ENCODE measurements around the gene MSI2.

MSI2 gene

GRCh38 chr17:57309479-57309878, 53.2 kb downstream of the MSI2 start:
- no peak for TF ChIP-seq CTCF (IDR thresholded peaks at IDR 0.05; ENCODE audit: control insufficient read depth, insufficient read depth, low read depth, low read length, missing control alignments)
- H3K4me3 ChIP-seq (ENCODE audit: control insufficient read depth, low read depth, low read length), result no peak overlapping the region
- no peak for DNase-seq (ENCODE audit: low read depth)

GRCh38 chr17:57311281-57312216, 55.2 kb downstream of the MSI2 start:
- TF ChIP-seq CTCF (IDR thresholded peaks at IDR 0.05; ENCODE audit: control insufficient read depth, insufficient read depth, low read depth, low read length, missing control alignments), result no peak
- DNase-seq (ENCODE audit: low read depth), result no peak
- H3K4me3 ChIP-seq (ENCODE audit: control insufficient read depth, low read depth, low read length), result no peak overlapping the region

- no peak overlapping the region for H3K4me3 ChIP-seq (ENCODE audit: control insufficient read depth, low read depth, low read length)
- no peak for TF ChIP-seq CTCF (IDR thresholded peaks at IDR 0.05; ENCODE audit: control insufficient read depth, insufficient read depth, low read depth, low read length, missing control alignments)
These were observed 55.9 kb downstream of the MSI2 start for GRCh38 chr17:57312242-57312641.

GRCh38 chr17:57313097-57313835, 56.9 kb downstream of the MSI2 start:
- no peak overlapping the region for H3K4me3 ChIP-seq (ENCODE audit: control insufficient read depth, low read depth, low read length)
- no peak for DNase-seq (ENCODE audit: low read depth)
- no peak for TF ChIP-seq CTCF (IDR thresholded peaks at IDR 0.05; ENCODE audit: control insufficient read depth, insufficient read depth, low read depth, low read length, missing control alignments)

More at GRCh38 chr17:57312242-57312641, 55.9 kb downstream of the MSI2 start:
- DNase-seq (ENCODE audit: low read depth), result no peak

GRCh38 chr17:57315061-57316015, 59.0 kb downstream of the MSI2 start:
- TF ChIP-seq CTCF (IDR thresholded peaks at IDR 0.05; ENCODE audit: control insufficient read depth, insufficient read depth, low read depth, low read length, missing control alignments), result no peak
- no peak for DNase-seq (ENCODE audit: low read depth)
- H3K4me3 ChIP-seq (ENCODE audit: control insufficient read depth, low read depth, low read length), result no peak overlapping the region

- H3K4me3 ChIP-seq (ENCODE audit: control insufficient read depth, low read depth, low read length), result no peak overlapping the region
- no peak for TF ChIP-seq CTCF (IDR thresholded peaks at IDR 0.05; ENCODE audit: control insufficient read depth, insufficient read depth, low read depth, low read length, missing control alignments)
- no peak for DNase-seq (ENCODE audit: low read depth)
These were observed 60.0 kb downstream of the MSI2 start for GRCh38 chr17:57316361-57316760.

Measured in AG09309 (cell line).